Mesothelial cell of epicardium (in vitro differentiated cells): ENCODE measurements around the gene TMEM72. TPM values are rescaled to one million over a fixed set of nuclear protein-coding genes. Genes with fewer than 3 reads are reported as not detected.
A peak's percentile ranks its signal among the peaks of the same experiment; 100 is the strongest.

Experiments used
- DNase-seq, 2 experiments: peaks; one replicate each; pipeline ENCODE4 v3.0.0; 2021; ENCODE audit warnings: low spot score in 2 of 2; ENCODE audit not compliant: unreplicated experiment in 2 of 2
- H3K27ac Mint-ChIP-seq: 2 replicates; pipeline ENCODE4 v1.8.0; 2021; ENCODE audit warnings: mixed read lengths
- H3K27me3 Mint-ChIP-seq: 2 replicates; pipeline ENCODE4 v1.8.0; 2021; ENCODE audit warnings: low read depth, mixed read lengths
- H3K36me3 Mint-ChIP-seq: 2 replicates; pipeline ENCODE4 v1.8.0; 2021; ENCODE audit warnings: mixed read lengths
- H3K4me1 Mint-ChIP-seq: 2 replicates; pipeline ENCODE4 v1.8.0; 2021; ENCODE audit warnings: mixed read lengths
- H3K4me3 Mint-ChIP-seq: 2 replicates; pipeline ENCODE4 v1.8.0; 2021; ENCODE audit warnings: mild to moderate bottlenecking, moderate library complexity, mixed read lengths
- H3K9me3 Mint-ChIP-seq: 2 replicates; pipeline ENCODE4 v1.8.0; 2021; ENCODE audit warnings: mixed read lengths
- CTCF ChIP-seq: fragments of 200-600 bp; sonication (generic); IDR thresholded peaks from one replicate; pipeline ENCODE4 v1.5.0; 2021; ENCODE audit warnings: antibody characterized with exemption; ENCODE audit not compliant: unreplicated experiment
- total RNA-seq: library from RNA; stranded (reverse); gene quantifications from 3 replicates; pipeline ENCODE4 v1.2.1, GENCODE V29; 2021

Gene TMEM72
- total RNA-seq, 1 donor from 2014 or later: 0.67 TPM

GRCh38 chr10:44878706-44879530 lies 32.2 kb upstream of the TMEM72 start:
- Mint-ChIP-seq H3K27me3 (peaks cover 1% of the 10 kb centered on the region), H3K4me1 (peaks cover 40% of the 10 kb centered on the region), H3K4me3 (peak overlapping the region; percentile 72), H3K9me3 (no peaks in the 10 kb centered on the region), H3K27ac (peak overlapping the region; percentile 91), H3K36me3 (no peaks in the 10 kb centered on the region)
- peak; percentile 86 to 92 for DNase-seq
- peak; percentile 9 for TF ChIP-seq CTCF

- Mint-ChIP-seq H3K27ac (peak overlapping the region; percentile 91), H3K4me3 (peak overlapping the region; percentile 72), H3K9me3 (no peaks in the 10 kb centered on the region), H3K27me3 (peaks cover 1% of the 10 kb centered on the region), H3K36me3 (no peaks in the 10 kb centered on the region), H3K4me1 (peaks cover 40% of the 10 kb centered on the region)
- no peak for DNase-seq
- TF ChIP-seq CTCF: no peak
Measured at GRCh38 chr10:44879531-44879899, 31.6 kb upstream of the TMEM72 start.

GRCh38 chr10:44880090-44880715 lies 30.9 kb upstream of the TMEM72 start:
- Mint-ChIP-seq H3K9me3 (no peaks in the 10 kb centered on the region), H3K4me1 (peaks cover 38% of the 10 kb centered on the region), H3K4me3 (peak overlapping the region; percentile 72), H3K27ac (peak overlapping the region; percentile 62), H3K27me3 (peaks cover 1% of the 10 kb centered on the region), H3K36me3 (no peaks in the 10 kb centered on the region)
- no peak for TF ChIP-seq CTCF
- DNase-seq: no peak

- no peak for TF ChIP-seq CTCF
- Mint-ChIP-seq H3K36me3 (no peaks in the 10 kb centered on the region), H3K4me1 (peaks cover 37% of the 10 kb centered on the region), H3K9me3 (no peaks in the 10 kb centered on the region), H3K27ac (no peak overlapping the region), H3K4me3 (no peak overlapping the region), H3K27me3 (peaks cover 1% of the 10 kb centered on the region)
- no peak for DNase-seq
Measured at GRCh38 chr10:44881649-44882048, 29.5 kb upstream of the TMEM72 start.

- Mint-ChIP-seq H3K27ac (no peak overlapping the region), H3K36me3 (no peaks in the 10 kb centered on the region), H3K4me3 (no peak overlapping the region), H3K9me3 (no peaks in the 10 kb centered on the region), H3K4me1 (peaks cover 31% of the 10 kb centered on the region), H3K27me3 (peaks cover 1% of the 10 kb centered on the region)
- DNase-seq: no peak
- TF ChIP-seq CTCF: no peak
Measured at GRCh38 chr10:44882166-44882720, 28.9 kb upstream of the TMEM72 start.
